ENCODE results near the gene GPRC5D.

Gene GPRC5D

GRCh38 chr12:12997734-12998133, 45.8 kb upstream of the GPRC5D start:
- Histone ChIP-seq H3K27ac (replicated peaks) (no peak overlapping the region), H3K4me3 (replicated peaks; ENCODE audit: insufficient read depth, low read length) (no peak overlapping the region), H3K27me3 (ENCODE audit: insufficient read depth, poor library complexity, severe bottlenecking) (no peaks in the 10 kb centered on the region)
- no peak for TF ChIP-seq REST (IDR thresholded peaks at IDR 0.05; ENCODE audit: insufficient replicate concordance, low read depth)
- TF ChIP-seq POLR2AphosphoS5 (IDR thresholded peaks at IDR 0.05; ENCODE audit: low read depth) = no peak
- no peak for TF ChIP-seq CTCF (IDR thresholded peaks at IDR 0.05; ENCODE audit: insufficient read depth, low read length)
- no peak for TF ChIP-seq GABPA (IDR thresholded peaks at IDR 0.05; ENCODE audit: low read depth)
- TF ChIP-seq SPI1 (IDR thresholded peaks at IDR 0.05; ENCODE audit: borderline replicate concordance, low read depth) = no peak
- DNase-seq (ENCODE audit: low read depth in 1 of 2, low spot score in 1 of 2) = no peak

- H3K4me3 ChIP-seq (replicated peaks; ENCODE audit: insufficient read depth, low read length) = no peak overlapping the region
- TF ChIP-seq POLR2AphosphoS5 (IDR thresholded peaks at IDR 0.05; ENCODE audit: low read depth) = no peak
- TF ChIP-seq CTCF (IDR thresholded peaks at IDR 0.05; ENCODE audit: insufficient read depth, low read length) = no peak
- TF ChIP-seq SPI1 (IDR thresholded peaks at IDR 0.05; ENCODE audit: borderline replicate concordance, low read depth) = no peak
- TF ChIP-seq GABPA (IDR thresholded peaks at IDR 0.05; ENCODE audit: low read depth) = no peak
- no peak for TF ChIP-seq REST (IDR thresholded peaks at IDR 0.05; ENCODE audit: insufficient replicate concordance, low read depth)
- no peak for DNase-seq (ENCODE audit: low read depth in 1 of 2, low spot score in 1 of 2)
Measured at GRCh38 chr12:12997156-12997555, 45.2 kb upstream of the GPRC5D start.

GRCh38 chr12:12996209-12996608, 44.2 kb upstream of the GPRC5D start:
- Histone ChIP-seq H3K27ac (replicated peaks) (no peak overlapping the region), H3K4me3 (replicated peaks; ENCODE audit: insufficient read depth, low read length) (no peak overlapping the region), H3K27me3 (ENCODE audit: insufficient read depth, poor library complexity, severe bottlenecking) (no peaks in the 10 kb centered on the region)
- TF ChIP-seq POLR2AphosphoS5 (IDR thresholded peaks at IDR 0.05; ENCODE audit: low read depth) (no peak), SPI1 (IDR thresholded peaks at IDR 0.05; ENCODE audit: borderline replicate concordance, low read depth) (no peak), REST (IDR thresholded peaks at IDR 0.05; ENCODE audit: insufficient replicate concordance, low read depth) (no peak), GABPA (IDR thresholded peaks at IDR 0.05; ENCODE audit: low read depth) (no peak), CTCF (IDR thresholded peaks at IDR 0.05; ENCODE audit: insufficient read depth, low read length) (no peak)
- no peak for DNase-seq (ENCODE audit: low read depth in 1 of 2, low spot score in 1 of 2)

More at GRCh38 chr12:12997156-12997555, 45.2 kb upstream of the GPRC5D start:
- Histone ChIP-seq H3K27me3 (ENCODE audit: insufficient read depth, poor library complexity, severe bottlenecking) (no peaks in the 10 kb centered on the region), H3K27ac (replicated peaks) (no peak overlapping the region)
